ENCODE measurements around the gene CD226. TPM values are rescaled to one million over a fixed set of nuclear protein-coding genes. Genes with fewer than 3 reads are reported as not detected.

CD226 gene
- total and polyA plus RNA-seq, 2 of the 13 experiments (the other 11 are each of a cell fraction or from before 2014, with no cell fraction given): 0.13 to 0.77 TPM

DNA sequence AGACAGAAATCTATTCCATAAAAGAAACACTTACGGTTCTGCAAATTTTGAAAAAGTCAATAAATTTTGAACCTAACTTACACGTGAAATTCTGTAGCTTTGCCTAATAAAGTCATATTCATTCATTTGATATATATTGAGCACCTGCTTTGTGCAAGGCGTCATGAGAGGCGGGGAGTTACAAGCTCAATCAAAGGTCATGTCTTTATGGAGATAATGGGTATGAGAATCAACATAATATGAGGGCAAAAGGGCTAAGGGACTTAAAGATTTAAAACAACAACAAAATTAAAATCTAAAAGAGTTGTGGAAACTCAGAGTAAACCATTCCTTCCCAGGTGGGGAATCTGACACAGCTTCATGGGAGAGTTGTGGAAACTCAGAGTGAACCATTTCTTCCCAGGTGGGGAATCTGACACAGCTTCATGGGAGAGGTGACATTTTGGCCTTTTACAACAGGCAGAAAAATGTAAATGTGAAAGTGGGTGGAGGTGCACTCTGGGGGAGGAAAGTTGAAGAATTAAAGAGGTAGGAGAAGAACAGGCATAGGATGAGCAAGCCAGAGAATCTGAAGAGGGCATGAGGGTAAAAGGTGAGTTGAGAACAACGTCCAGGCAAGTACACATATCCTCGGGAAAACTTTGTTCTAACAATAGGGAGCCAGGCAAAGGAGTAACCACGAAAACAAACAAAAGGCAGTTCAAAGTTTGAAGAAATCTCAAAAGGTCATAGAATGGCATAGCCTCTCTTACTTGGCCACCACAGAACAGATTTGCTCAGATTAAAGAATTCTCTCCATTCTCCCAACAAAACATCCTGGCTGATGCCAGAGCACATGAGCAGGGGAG, 49.5 kb upstream of the CD226 start (continued):
- TF ChIP-seq, protein P1, sequence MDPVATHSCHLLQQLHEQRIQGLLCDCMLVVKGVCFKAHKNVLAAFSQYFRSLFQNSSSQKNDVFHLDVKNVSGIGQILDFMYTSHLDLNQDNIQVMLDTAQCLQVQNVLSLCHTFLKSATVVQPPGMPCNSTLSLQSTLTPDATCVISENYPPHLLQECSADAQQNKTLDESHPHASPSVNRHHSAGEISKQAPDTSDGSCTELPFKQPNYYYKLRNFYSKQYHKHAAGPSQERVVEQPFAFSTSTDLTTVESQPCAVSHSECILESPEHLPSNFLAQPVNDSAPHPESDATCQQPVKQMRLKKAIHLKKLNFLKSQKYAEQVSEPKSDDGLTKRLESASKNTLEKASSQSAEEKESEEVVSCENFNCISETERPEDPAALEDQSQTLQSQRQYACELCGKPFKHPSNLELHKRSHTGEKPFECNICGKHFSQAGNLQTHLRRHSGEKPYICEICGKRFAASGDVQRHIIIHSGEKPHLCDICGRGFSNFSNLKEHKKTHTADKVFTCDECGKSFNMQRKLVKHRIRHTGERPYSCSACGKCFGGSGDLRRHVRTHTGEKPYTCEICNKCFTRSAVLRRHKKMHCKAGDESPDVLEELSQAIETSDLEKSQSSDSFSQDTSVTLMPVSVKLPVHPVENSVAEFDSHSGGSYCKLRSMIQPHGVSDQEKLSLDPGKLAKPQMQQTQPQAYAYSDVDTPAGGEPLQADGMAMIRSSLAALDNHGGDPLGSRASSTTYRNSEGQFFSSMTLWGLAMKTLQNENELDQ (CRISPR knock-in tag; IDR thresholded peaks at IDR 0.05; ENCODE audit: borderline replicate concordance): no peak
- TF ChIP-seq ZNF776 (CRISPR knock-in tag; IDR thresholded peaks at IDR 0.05) (no peak), NR2F6 (IDR thresholded peaks at IDR 0.05) (0 out of 2 replicates have a peak, but pooled peaks have one; percentile 22), NR2F6 (CRISPR knock-in tag; IDR thresholded peaks at IDR 0.05) (peak; percentile 19; the same call in 1 of the 2 replicates), FOSL1 (CRISPR knock-in tag; IDR thresholded peaks at IDR 0.05; ENCODE audit: borderline replicate concordance) (no peak), MIER2 (CRISPR knock-in tag; IDR thresholded peaks at IDR 0.05) (no peak), EZH2 (conservative IDR thresholded peaks at IDR 0.05; ENCODE audit: low read depth, low read length) (no peak), SOX6 (IDR thresholded peaks at IDR 0.05) (no peak), SOX6 (CRISPR knock-in tag; IDR thresholded peaks at IDR 0.05) (peak; percentile 83), NFYB (CRISPR knock-in tag; IDR thresholded peaks at IDR 0.05) (no peak), TCF7 (IDR thresholded peaks at IDR 0.05; ENCODE audit: low read depth) (no peak), ZNF766 (CRISPR knock-in tag; IDR thresholded peaks at IDR 0.05; ENCODE audit: borderline replicate concordance) (no peak), FOXK2 (IDR thresholded peaks at IDR 0.05) (no peak), RARA (CRISPR knock-in tag; IDR thresholded peaks at IDR 0.05) (peak; percentile 46), ZNF563 (CRISPR knock-in tag; IDR thresholded peaks at IDR 0.05) (no peak), SOX5 (CRISPR knock-in tag; IDR thresholded peaks at IDR 0.05; ENCODE audit: borderline replicate concordance) (peak; percentile 71; the same call in 1 of the 2 replicates), SOX13 (IDR thresholded peaks at IDR 0.05) (peak; percentile 60; the same call in 1 of the 2 replicates), SOX13 (CRISPR knock-in tag; conservative IDR thresholded peaks at IDR 0.05 in 1 of 2, IDR thresholded peaks at IDR 0.05 in 1 of 2) (peak in 1 of 2 experiments; percentile 90; a peak in 2 of 4 replicates), ZNF790 (CRISPR knock-in tag; IDR thresholded peaks at IDR 0.05; ENCODE audit: borderline replicate concordance) (no peak), RXRB (CRISPR knock-in tag; IDR thresholded peaks at IDR 0.05; ENCODE audit: borderline replicate concordance) (peak; percentile 41), CEBPB (IDR thresholded peaks at IDR 0.05; ENCODE audit: borderline replicate concordance, low read depth, low read length) (no peak)
- TF ChIP-seq, protein P2, sequence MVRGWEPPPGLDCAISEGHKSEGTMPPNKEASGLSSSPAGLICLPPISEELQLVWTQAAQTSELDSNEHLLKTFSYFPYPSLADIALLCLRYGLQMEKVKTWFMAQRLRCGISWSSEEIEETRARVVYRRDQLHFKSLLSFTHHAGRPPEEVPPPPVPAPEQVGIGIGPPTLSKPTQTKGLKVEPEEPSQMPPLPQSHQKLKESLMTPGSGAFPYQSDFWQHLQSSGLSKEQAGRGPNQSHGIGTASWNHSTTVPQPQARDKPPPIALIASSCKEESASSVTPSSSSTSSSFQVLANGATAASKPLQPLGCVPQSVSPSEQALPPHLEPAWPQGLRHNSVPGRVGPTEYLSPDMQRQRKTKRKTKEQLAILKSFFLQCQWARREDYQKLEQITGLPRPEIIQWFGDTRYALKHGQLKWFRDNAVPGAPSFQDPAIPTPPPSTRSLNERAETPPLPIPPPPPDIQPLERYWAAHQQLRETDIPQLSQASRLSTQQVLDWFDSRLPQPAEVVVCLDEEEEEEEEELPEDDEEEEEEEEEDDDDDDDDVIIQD (CRISPR knock-in tag; IDR thresholded peaks at IDR 0.05; ENCODE audit: low read depth): 0 out of 2 replicates have a peak, but pooled peaks have one; percentile 19
- TF ChIP-seq, protein P3, sequence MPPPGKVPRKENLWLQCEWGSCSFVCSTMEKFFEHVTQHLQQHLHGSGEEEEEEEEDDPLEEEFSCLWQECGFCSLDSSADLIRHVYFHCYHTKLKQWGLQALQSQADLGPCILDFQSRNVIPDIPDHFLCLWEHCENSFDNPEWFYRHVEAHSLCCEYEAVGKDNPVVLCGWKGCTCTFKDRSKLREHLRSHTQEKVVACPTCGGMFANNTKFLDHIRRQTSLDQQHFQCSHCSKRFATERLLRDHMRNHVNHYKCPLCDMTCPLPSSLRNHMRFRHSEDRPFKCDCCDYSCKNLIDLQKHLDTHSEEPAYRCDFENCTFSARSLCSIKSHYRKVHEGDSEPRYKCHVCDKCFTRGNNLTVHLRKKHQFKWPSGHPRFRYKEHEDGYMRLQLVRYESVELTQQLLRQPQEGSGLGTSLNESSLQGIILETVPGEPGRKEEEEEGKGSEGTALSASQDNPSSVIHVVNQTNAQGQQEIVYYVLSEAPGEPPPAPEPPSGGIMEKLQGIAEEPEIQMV (CRISPR knock-in tag; IDR thresholded peaks at IDR 0.05; ENCODE audit: low read depth): no peak
- TF ChIP-seq, protein P4, sequence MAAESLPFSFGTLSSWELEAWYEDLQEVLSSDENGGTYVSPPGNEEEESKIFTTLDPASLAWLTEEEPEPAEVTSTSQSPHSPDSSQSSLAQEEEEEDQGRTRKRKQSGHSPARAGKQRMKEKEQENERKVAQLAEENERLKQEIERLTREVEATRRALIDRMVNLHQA (CRISPR knock-in tag; IDR thresholded peaks at IDR 0.05): no peak
